HUES48 (cell line): Measurements from ENCODE around the gene MACROD2.

ENCODE experiments used
- H3K27ac ChIP-seq: one replicate; pipeline ENCODE4 v1.7.0; 2013; ENCODE audit warnings: low read depth, low read length, inconsistent platforms
- H3K27me3 ChIP-seq: 2 replicates; pipeline ENCODE4 v1.6.1; 2013; ENCODE audit warnings: mild to moderate bottlenecking, low read length; ENCODE audit not compliant: control insufficient read depth, insufficient read depth
- H3K36me3 ChIP-seq: 2 replicates; pipeline ENCODE4 v1.6.1; 2013; ENCODE audit warnings: low read length; ENCODE audit not compliant: control insufficient read depth, insufficient read depth
- H3K4me1 ChIP-seq: 2 replicates; pipeline ENCODE4 v1.6.1; 2013; ENCODE audit warnings: mild to moderate bottlenecking, low read length; ENCODE audit not compliant: control insufficient read depth, insufficient read depth
- H3K4me3 ChIP-seq: 2 replicates; pipeline ENCODE4 v1.5.1; 2013; ENCODE audit warnings: mild to moderate bottlenecking, low read depth, low read length
- H3K9ac ChIP-seq: 2 replicates; pipeline ENCODE4 v1.6.1; 2013; ENCODE audit warnings: mild to moderate bottlenecking, low read depth, low read length, moderate library complexity
- H3K9me3 ChIP-seq: 2 replicates; pipeline ENCODE4 v1.6.1; 2013; ENCODE audit warnings: low read length; ENCODE audit not compliant: control insufficient read depth, insufficient read depth

MACROD2 gene

GRCh38 chr20:15887387-15887786 is 1892.1 kb downstream of the MACROD2 start:
- H3K9me3 ChIP-seq = 0 out of 2 replicates have a peak, but pooled peaks cover 4% of the 10 kb centered on the region
- no peak overlapping the region for H3K9ac ChIP-seq
- H3K27ac ChIP-seq = no peak overlapping the region
- H3K36me3 ChIP-seq = no peaks in the 10 kb centered on the region
- H3K27me3 ChIP-seq = no peaks in the 10 kb centered on the region
- H3K4me1 ChIP-seq = peaks cover 34% of the 10 kb centered on the region
- H3K4me3 ChIP-seq = no peak overlapping the region

- H3K27ac ChIP-seq = peak overlapping the region; percentile 45
- 0 out of 2 replicates have a peak, but pooled peaks cover 4% of the 10 kb centered on the region for H3K9me3 ChIP-seq
- no peak overlapping the region for H3K4me3 ChIP-seq
- H3K36me3 ChIP-seq = no peaks in the 10 kb centered on the region
- H3K4me1 ChIP-seq = peaks cover 29% of the 10 kb centered on the region
- no peaks in the 10 kb centered on the region for H3K27me3 ChIP-seq
- no peak overlapping the region for H3K9ac ChIP-seq
Observed at GRCh38 chr20:15889061-15889460, 1893.7 kb downstream of the MACROD2 start.

- no peak overlapping the region for H3K9ac ChIP-seq
- no peaks in the 10 kb centered on the region for H3K27me3 ChIP-seq
- H3K4me3 ChIP-seq = no peak overlapping the region
- no peaks in the 10 kb centered on the region for H3K36me3 ChIP-seq
- H3K4me1 ChIP-seq = peaks cover 29% of the 10 kb centered on the region
- H3K27ac ChIP-seq = peak overlapping the region; percentile 45
- H3K9me3 ChIP-seq = 0 out of 2 replicates have a peak, but pooled peaks cover 4% of the 10 kb centered on the region
Observed at GRCh38 chr20:15889514-15890256, 1894.4 kb downstream of the MACROD2 start.

GRCh38 chr20:15890407-15890982 is 1895.2 kb downstream of the MACROD2 start:
- Histone ChIP-seq H3K4me3 (no peak overlapping the region), H3K9ac (no peak overlapping the region), H3K27me3 (no peaks in the 10 kb centered on the region), H3K27ac (no peak overlapping the region), H3K9me3 (0 out of 2 replicates have a peak, but pooled peaks cover 4% of the 10 kb centered on the region), H3K4me1 (peaks cover 29% of the 10 kb centered on the region), H3K36me3 (no peaks in the 10 kb centered on the region)

GRCh38 chr20:15895126-15895525 is 1899.8 kb downstream of the MACROD2 start:
- H3K4me3 ChIP-seq = no peak overlapping the region
- H3K9me3 ChIP-seq = no peaks in the 10 kb centered on the region
- no peak overlapping the region for H3K27ac ChIP-seq
- H3K27me3 ChIP-seq = no peaks in the 10 kb centered on the region
- H3K36me3 ChIP-seq = no peaks in the 10 kb centered on the region
- peaks cover 10% of the 10 kb centered on the region; the same call in 1 of the 2 replicates for H3K4me1 ChIP-seq
- no peak overlapping the region for H3K9ac ChIP-seq

GRCh38 chr20:15895560-15896084 is 1900.3 kb downstream of the MACROD2 start:
- Histone ChIP-seq H3K4me1 (0 out of 2 replicates have a peak, but pooled peaks cover 6% of the 10 kb centered on the region), H3K36me3 (no peaks in the 10 kb centered on the region), H3K4me3 (no peak overlapping the region), H3K27ac (no peak overlapping the region), H3K9ac (no peak overlapping the region), H3K9me3 (no peaks in the 10 kb centered on the region), H3K27me3 (no peaks in the 10 kb centered on the region)

- Histone ChIP-seq H3K27ac (no peak overlapping the region), H3K4me3 (no peak overlapping the region), H3K4me1 (no peaks in the 10 kb centered on the region), H3K9ac (no peak overlapping the region), H3K9me3 (no peaks in the 10 kb centered on the region), H3K27me3 (no peaks in the 10 kb centered on the region), H3K36me3 (no peaks in the 10 kb centered on the region)
Observed at GRCh38 chr20:15899967-15900366, 1904.7 kb downstream of the MACROD2 start.

- H3K4me1 ChIP-seq = no peaks in the 10 kb centered on the region
- H3K9ac ChIP-seq = no peak overlapping the region
- no peak overlapping the region for H3K27ac ChIP-seq
- no peaks in the 10 kb centered on the region for H3K36me3 ChIP-seq
- no peaks in the 10 kb centered on the region for H3K27me3 ChIP-seq
- no peaks in the 10 kb centered on the region for H3K9me3 ChIP-seq
- no peak overlapping the region for H3K4me3 ChIP-seq
Observed at GRCh38 chr20:15900443-15900842, 1905.1 kb downstream of the MACROD2 start.

- Histone ChIP-seq H3K27ac (no peak overlapping the region), H3K9me3 (no peaks in the 10 kb centered on the region), H3K4me1 (no peaks in the 10 kb centered on the region), H3K27me3 (no peaks in the 10 kb centered on the region), H3K36me3 (no peaks in the 10 kb centered on the region), H3K4me3 (no peak overlapping the region), H3K9ac (no peak overlapping the region)
Observed at GRCh38 chr20:15902493-15902892, 1907.2 kb downstream of the MACROD2 start.

- H3K36me3 ChIP-seq = no peaks in the 10 kb centered on the region
- H3K4me3 ChIP-seq = no peak overlapping the region
- no peak overlapping the region for H3K27ac ChIP-seq
- no peaks in the 10 kb centered on the region for H3K4me1 ChIP-seq
- no peaks in the 10 kb centered on the region for H3K9me3 ChIP-seq
- no peaks in the 10 kb centered on the region for H3K27me3 ChIP-seq
- H3K9ac ChIP-seq = no peak overlapping the region
Observed at GRCh38 chr20:15905661-15906060, 1910.3 kb downstream of the MACROD2 start.

GRCh38 chr20:15909995-15910394 is 1914.7 kb downstream of the MACROD2 start:
- Histone ChIP-seq H3K27me3 (no peaks in the 10 kb centered on the region), H3K27ac (no peak overlapping the region), H3K4me1 (no peaks in the 10 kb centered on the region), H3K4me3 (no peak overlapping the region), H3K9me3 (no peaks in the 10 kb centered on the region), H3K9ac (no peak overlapping the region), H3K36me3 (no peaks in the 10 kb centered on the region)
